Heart right ventricle (tissue), 16 donors: Measurements from ENCODE around the gene CBLB. TPM values are rescaled to one million over a fixed set of nuclear protein-coding genes. Genes with fewer than 3 reads are reported as not detected.

Experiments
- ATAC-seq, 8 donors: fragments of 200-7000 bp; cut with Tn5 transposase; one replicate each; pipeline ENCODE4 v1.9.1; 2020; ENCODE audit warnings: mild to moderate bottlenecking in 8 of 8, moderate library complexity in 8 of 8, moderate number of reproducible peaks in 1 of 8
- DNase-seq, 2 donors: peaks; one replicate each; pipeline ENCODE4 v3.0.0-alpha.2; 2020
- H3K27ac ChIP-seq, 10 donors: fragments of 200-600 bp; sonication (generic) in 2 of 10; one replicate each; pipeline versions ENCODE4 v1.5.0 to v1.8.0; 2020 to 2022; ENCODE audit warnings: mild to moderate bottlenecking in 3 of 10
- H3K27me3 ChIP-seq, 7 donors: fragments of 200-600 bp; one replicate each; pipeline ENCODE4 v1.8.0; 2021 to 2022; ENCODE audit warnings: mild to moderate bottlenecking in 2 of 7
- H3K36me3 ChIP-seq, 9 donors: fragments of 200-600 bp; sonication (generic) in 1 of 9; one replicate each; pipeline versions ENCODE4 v1.5.0 to v1.8.0; 2020 to 2022; ENCODE audit warnings: mild to moderate bottlenecking in 2 of 9
- H3K4me1 ChIP-seq, 9 donors: fragments of 200-600 bp; sonication (generic) in 1 of 9; one replicate each; pipeline versions ENCODE4 v1.5.0 to v1.8.0; 2020 to 2022; ENCODE audit warnings: mild to moderate bottlenecking in 4 of 9
- H3K4me3 ChIP-seq, 10 donors: fragments of 200-600 bp; sonication (generic) in 2 of 10; one replicate each; pipeline versions ENCODE4 v1.5.0 to v1.8.0; 2020 to 2022; ENCODE audit warnings: mild to moderate bottlenecking in 7 of 10, moderate library complexity in 2 of 10
- H3K9me3 ChIP-seq, 11 donors: fragments of 200-600 bp in 10 of 11; sonication (generic) in 2 of 11; one replicate each; pipeline versions ENCODE4 v1.5.0 to v1.8.0; 2013 to 2022; ENCODE audit warnings: mild to moderate bottlenecking in 2 of 11, control low read depth in 1 of 11, moderate library complexity in 1 of 11
- WGBS, 2 donors: extraction: QIAGEN DNeasy Blood & Tissue Kit; methylation state at CpG; one replicate each; pipeline ENCODE4 v1.1.7; 2013; ENCODE audit warnings: inconsistent platforms in 1 of 2; 5-methylcytosine and 5-hydroxymethylcytosine counted together
- intact Hi-C, 10 donors: fragments of 100-400 bp; cut with DNase I; formaldehyde crosslinking; loops; one replicate each; pipeline versions ENCODE4 v1.11.1 to v1.14.2; 2022
- polyA plus RNA-seq, 2 donors: library from polyadenylated mRNA; stranded (reverse); fragments of 200-250 nt; gene quantifications; one replicate each; pipeline ENCODE4 v1.2.3, GENCODE V29; 2013
- total RNA-seq, 10 donors: library from RNA; stranded (reverse); fragmentation: NEBNext Ultra II Directional in 3 of 10; extraction: Animal tissue kit (Norgen Biotek cat#: 25700) in 3 of 10; gene quantifications; one replicate each; pipeline versions ENCODE4 v1.2.1 to v1.2.4, GENCODE V29; 2021 to 2023
- TF ChIP-seq, protein P1 (sequence below), 9 donors: fragments of 200-600 bp; sonication (generic) in 2 of 9; IDR thresholded peaks; one replicate each; pipeline versions ENCODE4 v1.5.0 to v1.8.0; 2021 to 2022; ENCODE audit warnings: antibody characterized with exemption in 9 of 9, mild to moderate bottlenecking in 5 of 9, moderate library complexity in 1 of 9
- donor health status: Arrhythmogenic right ventricular cardiomyopathy.
- donor health status: ischemic (EF 13 %, LVEDD 7.1; RV severe dilation, severe dysfunction).
- donor health status: healthy with polysubstance abuse.
- donor health status: DM: no; HTN: yes; CAD: no.
- donor health status: DM: no; HTN: no; CAD: no.
- donor health status: ischemic (EF 25% LVEDD 6.9; RV normal size, moderate dysfunction).
- donor health status: ischemic (EF 25% LVEDD 5.7; RV mildly dilated, moderate dysfunction).
- donor health status: healthy.
- donor health status: DM: yes; HTN: yes; CAD: no.
- donor health status: Ischemic cardiomyopathy.
- donor health status: ischemic (EF 35%, LVEDD 5.7; RV mildly dilated, moderate dysfunction).
- donor health status: nonischemic (EF 11% LVEDD 7.7; RV severe dilation, severe dysfunction).
- donor health status: DM: yes; HTN: yes; CAD: no.
- donor health status: PGD.
- donor health status: ischemic (EF 29% LVEDD 5.4; RV normal size, mild dysfunction).
- donor health status: nonischemic (EF 23%, LVEDD 6.1; RV moderate dilation, normal function).

The CBLB gene
- total and polyA plus RNA-seq, 12 donors = 14.2 to 72.7 (median 46.0) TPM

DNA sequence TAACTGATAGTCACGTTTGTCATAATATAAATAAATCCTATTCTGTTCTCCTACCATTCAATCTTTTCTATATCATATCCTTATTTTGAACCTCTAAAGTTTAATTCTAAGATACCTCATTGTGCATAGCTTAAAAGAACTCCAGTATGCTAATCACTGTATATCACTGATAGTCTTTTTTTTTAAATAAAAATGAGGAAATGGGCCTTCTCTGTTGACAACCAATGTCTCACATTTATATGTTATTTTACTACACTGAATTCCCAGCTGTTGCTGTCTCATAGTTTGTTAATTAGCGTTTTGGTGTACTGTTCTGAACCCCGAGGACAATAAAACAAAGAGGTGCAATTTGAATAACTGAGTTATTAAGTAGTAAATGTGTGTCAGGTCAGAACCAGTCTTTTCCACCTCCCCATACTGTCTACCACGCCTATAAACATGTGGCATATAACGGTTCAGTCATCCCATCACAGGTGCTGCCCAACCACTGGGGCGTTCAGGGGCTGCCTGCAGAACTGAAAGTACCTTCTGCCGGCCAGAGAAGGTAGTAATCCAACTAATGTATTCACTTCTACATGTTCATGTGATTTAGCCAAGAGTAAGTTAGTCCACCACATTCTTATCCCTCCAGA lies 14.9 kb downstream of the CBLB start:
- WGBS, 2 donors = 86 to 87% methylated on average over 7 of the region's 7 CpGs
- TF ChIP-seq, protein P1, sequence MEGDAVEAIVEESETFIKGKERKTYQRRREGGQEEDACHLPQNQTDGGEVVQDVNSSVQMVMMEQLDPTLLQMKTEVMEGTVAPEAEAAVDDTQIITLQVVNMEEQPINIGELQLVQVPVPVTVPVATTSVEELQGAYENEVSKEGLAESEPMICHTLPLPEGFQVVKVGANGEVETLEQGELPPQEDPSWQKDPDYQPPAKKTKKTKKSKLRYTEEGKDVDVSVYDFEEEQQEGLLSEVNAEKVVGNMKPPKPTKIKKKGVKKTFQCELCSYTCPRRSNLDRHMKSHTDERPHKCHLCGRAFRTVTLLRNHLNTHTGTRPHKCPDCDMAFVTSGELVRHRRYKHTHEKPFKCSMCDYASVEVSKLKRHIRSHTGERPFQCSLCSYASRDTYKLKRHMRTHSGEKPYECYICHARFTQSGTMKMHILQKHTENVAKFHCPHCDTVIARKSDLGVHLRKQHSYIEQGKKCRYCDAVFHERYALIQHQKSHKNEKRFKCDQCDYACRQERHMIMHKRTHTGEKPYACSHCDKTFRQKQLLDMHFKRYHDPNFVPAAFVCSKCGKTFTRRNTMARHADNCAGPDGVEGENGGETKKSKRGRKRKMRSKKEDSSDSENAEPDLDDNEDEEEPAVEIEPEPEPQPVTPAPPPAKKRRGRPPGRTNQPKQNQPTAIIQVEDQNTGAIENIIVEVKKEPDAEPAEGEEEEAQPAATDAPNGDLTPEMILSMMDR (IDR thresholded peaks at IDR 0.05) = no peak
- Histone ChIP-seq H3K4me3 (no peak overlapping the region), H3K27me3 (no peaks in the 10 kb centered on the region), H3K36me3 (peaks cover 0 to 93% (median 12%) of the 10 kb centered on the region in 9 donors), H3K27ac (no peak overlapping the region), H3K4me1 (peaks cover 0 to 54% (median 32%) of the 10 kb centered on the region in 9 donors), H3K9me3 (no peaks in the 10 kb centered on the region)
- no peak for DNase-seq
- intact Hi-C loops = no loop called here
- ATAC-seq = peak in 3 of 8 donors; percentile 27 to 48 (median 41)

DNA sequence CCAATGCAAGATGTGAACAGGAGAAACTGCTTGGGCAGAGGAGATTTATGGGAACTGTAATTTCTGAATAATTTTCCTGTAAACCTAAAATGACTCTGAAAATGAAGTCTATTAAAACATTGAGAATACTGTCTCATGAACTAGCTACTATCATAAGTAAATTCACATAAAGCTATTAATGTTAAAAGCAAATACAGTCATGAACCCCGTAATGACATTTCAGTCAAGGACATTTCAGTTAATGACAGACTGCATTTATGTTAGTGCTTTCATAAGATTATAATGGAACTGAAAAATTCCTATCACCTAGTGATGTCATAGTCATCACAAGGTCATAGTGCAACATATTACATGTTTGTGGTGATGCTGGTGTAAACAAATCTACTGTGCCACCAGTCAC lies 17.2 kb downstream of the CBLB start:
- intact Hi-C loops = no loop called here
- WGBS, 2 donors = 78 to 81% methylated on average over 1 of the region's 1 CpG
- TF ChIP-seq, protein P1 (IDR thresholded peaks at IDR 0.05) = no peak
- H3K27me3 ChIP-seq = no peaks in the 10 kb centered on the region
- no peak for ATAC-seq
- H3K36me3 ChIP-seq = peaks cover 0 to 76% (median 12%) of the 10 kb centered on the region in 9 donors
- peaks cover 0 to 53% (median 29%) of the 10 kb centered on the region in 9 donors for H3K4me1 ChIP-seq
- DNase-seq = no peak
- no peaks in the 10 kb centered on the region for H3K9me3 ChIP-seq
- no peak overlapping the region for H3K4me3 ChIP-seq
- peak overlapping the region in 1 of 10 donors; percentile 4 for H3K27ac ChIP-seq

DNA sequence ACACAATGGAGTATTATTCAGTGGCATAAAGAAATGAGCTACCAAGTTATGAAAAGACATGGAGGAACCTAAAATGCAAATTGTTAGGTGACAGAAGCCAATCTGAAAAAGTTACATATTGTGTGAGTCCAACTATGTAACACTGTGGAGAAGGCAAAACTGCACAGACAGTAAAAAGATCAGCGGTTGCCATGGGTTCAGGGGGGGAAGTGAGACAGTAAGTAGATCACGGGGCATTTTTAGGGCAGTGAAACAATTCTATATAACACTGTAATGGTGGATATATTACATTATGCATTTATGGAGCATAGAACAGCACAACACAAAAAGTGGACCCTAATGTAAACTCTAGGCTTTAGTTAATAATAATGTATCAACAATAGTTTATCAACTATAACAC lies 17.6 kb downstream of the CBLB start:
- ATAC-seq = no peak
- H3K27me3 ChIP-seq = no peaks in the 10 kb centered on the region
- no peaks in the 10 kb centered on the region for H3K9me3 ChIP-seq
- DNase-seq = no peak
- H3K27ac ChIP-seq = peak overlapping the region in 1 of 10 donors; percentile 4
- intact Hi-C loops = no loop called here
- TF ChIP-seq, protein P1 (IDR thresholded peaks at IDR 0.05) = no peak
- H3K4me1 ChIP-seq = peaks cover 0 to 54% (median 29%) of the 10 kb centered on the region in 9 donors
- no peak overlapping the region for H3K4me3 ChIP-seq
- H3K36me3 ChIP-seq = peaks cover 0 to 76% (median 12%) of the 10 kb centered on the region in 9 donors
- WGBS, 2 donors = 96% methylated on average over 2 of the region's 2 CpGs

DNA sequence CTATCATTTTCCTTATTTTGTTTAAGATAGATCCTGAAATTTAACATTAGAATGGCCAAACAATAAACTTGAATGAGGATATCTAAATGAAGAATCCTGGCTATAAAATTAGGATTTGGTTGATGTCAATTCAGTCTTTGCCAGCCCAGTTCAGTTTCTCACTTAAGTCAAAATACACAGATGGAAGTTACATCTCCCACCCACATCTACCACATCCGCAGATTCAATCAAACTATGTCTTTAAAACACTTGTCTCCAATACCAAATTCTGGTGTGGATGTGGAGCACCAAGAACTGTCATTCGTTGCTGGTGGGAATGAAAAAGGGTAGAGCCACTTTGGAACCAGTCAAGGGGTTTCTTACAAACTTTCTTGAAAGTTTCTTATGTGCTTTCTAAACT lies 18.2 kb downstream of the CBLB start:
- Histone ChIP-seq H3K27ac (no peak overlapping the region), H3K36me3 (peaks cover 0 to 71% (median 12%) of the 10 kb centered on the region in 9 donors), H3K27me3 (no peaks in the 10 kb centered on the region), H3K9me3 (no peaks in the 10 kb centered on the region), H3K4me1 (peaks cover 0 to 54% (median 30%) of the 10 kb centered on the region in 9 donors), H3K4me3 (no peak overlapping the region)
- DNase-seq (no peak), ATAC-seq (no peak)
- intact Hi-C loops = no loop called here
- 86 to 90% methylated on average over 2 of the region's 2 CpGs for WGBS, 2 donors
- TF ChIP-seq, protein P1 (IDR thresholded peaks at IDR 0.05) = no peak
